Measurements from ENCODE around the gene ZNF438. TPM values are rescaled to one million over a fixed set of nuclear protein-coding genes. Genes with fewer than 3 reads are reported as not detected.

ZNF438 gene
- total and polyA plus RNA-seq, 2 of the 4 experiments (the other 2 are of a cell fraction), result 1.8 to 2.9 TPM

DNA sequence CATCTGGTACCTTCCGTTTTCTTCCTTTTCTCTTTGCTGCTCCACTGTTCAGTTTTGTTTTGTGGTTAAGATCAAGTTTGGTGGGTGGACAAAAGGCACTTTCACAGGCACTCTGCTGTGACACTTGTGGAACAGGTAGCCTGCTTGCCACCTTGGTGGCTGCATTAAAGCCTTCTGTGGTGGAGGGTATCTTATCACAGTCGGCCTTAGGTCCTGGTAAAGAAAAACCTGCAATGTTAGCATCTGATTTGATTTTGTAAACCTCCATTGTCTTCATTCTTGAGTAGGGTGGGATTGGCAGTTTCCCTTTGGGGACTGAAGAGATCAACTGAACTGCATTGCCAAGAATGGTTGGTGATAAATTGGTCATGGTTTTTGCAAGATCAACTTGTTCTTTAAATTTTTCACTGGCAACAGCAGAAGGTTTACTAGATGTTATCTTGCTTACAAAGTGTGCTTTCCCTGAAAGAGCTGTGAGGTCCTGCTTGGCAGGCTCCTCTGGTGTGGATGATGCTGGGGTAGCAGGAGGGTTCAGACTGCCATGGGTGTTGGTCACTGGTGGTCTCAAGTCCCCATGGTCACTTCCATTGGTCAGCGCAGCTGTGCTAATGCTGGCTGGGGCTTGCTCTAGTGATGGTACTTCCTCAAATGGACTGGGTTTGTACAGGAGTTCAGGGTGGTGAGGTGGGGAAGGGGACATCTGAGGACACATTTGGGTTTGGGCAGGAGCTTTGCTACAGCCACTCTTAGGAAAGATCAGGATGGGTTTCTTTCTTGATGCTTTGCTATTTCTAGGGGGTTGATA lies 182.2 kb downstream of the ZNF438 start:
- dilution Hi-C loops (cut with HindIII; ENCODE audit: low sequenced_read_pairs, unreplicated experiment), result no loop called here
- no peak overlapping the region for H2BK5ac ChIP-seq (ENCODE audit: low read depth, low read length, poor library complexity, severe bottlenecking)
- H3K4me2 ChIP-seq (ENCODE audit: low read depth, low read length), result no peak overlapping the region
- H2AK5ac ChIP-seq (ENCODE audit: low read depth, low read length), result no peak overlapping the region
- H3K9me1 ChIP-seq (ENCODE audit: insufficient read depth, low read length), result no peaks in the 10 kb centered on the region; the same call in none of the 2 replicates
- no peak overlapping the region for H2BK20ac ChIP-seq (ENCODE audit: low read depth, low read length)
- no peak overlapping the region for H2AK9ac ChIP-seq (replicated peaks; ENCODE audit: low read depth, low read length, poor library complexity)
- no peak overlapping the region for H3K4me3 ChIP-seq (ENCODE audit: insufficient read depth, low read depth, low read length)
- no TSS peak for BruUV-seq (replicated peaks)
- no peak overlapping the region for H4K8ac ChIP-seq (ENCODE audit: low read depth in 2 of 2, low read length in 2 of 2)
- DNase-seq (no peak), ATAC-seq (ENCODE audit: low read depth) (no peak)
- no peaks in the 10 kb centered on the region for H3K27me3 ChIP-seq (ENCODE audit: control insufficient read depth, insufficient read depth, low read length)
- no peak overlapping the region for H3K4ac ChIP-seq (ENCODE audit: low read depth, low read length)
- no CpG with 5 or more reads among the region's 3 CpGs for WGBS, 2 experiments (ENCODE audit: extremely low coverage in 2 of 2, insufficient read length in 1 of 2)
- no peaks in the 10 kb centered on the region for H3K36me3 ChIP-seq (ENCODE audit: control insufficient read depth, insufficient read depth, low read length)
- H4K5ac ChIP-seq (ENCODE audit: low read depth, low read length), result no peak overlapping the region
- H3K14ac ChIP-seq (replicated peaks; ENCODE audit: low read depth, low read length), result no peak overlapping the region
- H4K20me1 ChIP-seq (ENCODE audit: insufficient read depth, low read length), result no peaks in the 10 kb centered on the region
- no peaks in the 10 kb centered on the region for H3K9me3 ChIP-seq (ENCODE audit: control insufficient read depth, insufficient read depth, low read length)
- TF ChIP-seq, protein P1, sequence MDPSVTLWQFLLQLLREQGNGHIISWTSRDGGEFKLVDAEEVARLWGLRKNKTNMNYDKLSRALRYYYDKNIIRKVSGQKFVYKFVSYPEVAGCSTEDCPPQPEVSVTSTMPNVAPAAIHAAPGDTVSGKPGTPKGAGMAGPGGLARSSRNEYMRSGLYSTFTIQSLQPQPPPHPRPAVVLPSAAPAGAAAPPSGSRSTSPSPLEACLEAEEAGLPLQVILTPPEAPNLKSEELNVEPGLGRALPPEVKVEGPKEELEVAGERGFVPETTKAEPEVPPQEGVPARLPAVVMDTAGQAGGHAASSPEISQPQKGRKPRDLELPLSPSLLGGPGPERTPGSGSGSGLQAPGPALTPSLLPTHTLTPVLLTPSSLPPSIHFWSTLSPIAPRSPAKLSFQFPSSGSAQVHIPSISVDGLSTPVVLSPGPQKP (IDR thresholded peaks at IDR 0.05; ENCODE audit: borderline replicate concordance, low read depth, low read length), result no peak
- TF ChIP-seq RCOR1 (IDR thresholded peaks at IDR 0.05; ENCODE audit: insufficient replicate concordance, low read length) (no peak), POLR2A (IDR thresholded peaks at IDR 0.05; ENCODE audit: low read depth, low read length) (no peak)
- TF ChIP-seq, protein P2, sequence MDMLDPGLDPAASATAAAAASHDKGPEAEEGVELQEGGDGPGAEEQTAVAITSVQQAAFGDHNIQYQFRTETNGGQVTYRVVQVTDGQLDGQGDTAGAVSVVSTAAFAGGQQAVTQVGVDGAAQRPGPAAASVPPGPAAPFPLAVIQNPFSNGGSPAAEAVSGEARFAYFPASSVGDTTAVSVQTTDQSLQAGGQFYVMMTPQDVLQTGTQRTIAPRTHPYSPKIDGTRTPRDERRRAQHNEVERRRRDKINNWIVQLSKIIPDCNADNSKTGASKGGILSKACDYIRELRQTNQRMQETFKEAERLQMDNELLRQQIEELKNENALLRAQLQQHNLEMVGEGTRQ (IDR thresholded peaks at IDR 0.05; ENCODE audit: low read depth, low read length), result no peak
- TF ChIP-seq, protein P3, sequence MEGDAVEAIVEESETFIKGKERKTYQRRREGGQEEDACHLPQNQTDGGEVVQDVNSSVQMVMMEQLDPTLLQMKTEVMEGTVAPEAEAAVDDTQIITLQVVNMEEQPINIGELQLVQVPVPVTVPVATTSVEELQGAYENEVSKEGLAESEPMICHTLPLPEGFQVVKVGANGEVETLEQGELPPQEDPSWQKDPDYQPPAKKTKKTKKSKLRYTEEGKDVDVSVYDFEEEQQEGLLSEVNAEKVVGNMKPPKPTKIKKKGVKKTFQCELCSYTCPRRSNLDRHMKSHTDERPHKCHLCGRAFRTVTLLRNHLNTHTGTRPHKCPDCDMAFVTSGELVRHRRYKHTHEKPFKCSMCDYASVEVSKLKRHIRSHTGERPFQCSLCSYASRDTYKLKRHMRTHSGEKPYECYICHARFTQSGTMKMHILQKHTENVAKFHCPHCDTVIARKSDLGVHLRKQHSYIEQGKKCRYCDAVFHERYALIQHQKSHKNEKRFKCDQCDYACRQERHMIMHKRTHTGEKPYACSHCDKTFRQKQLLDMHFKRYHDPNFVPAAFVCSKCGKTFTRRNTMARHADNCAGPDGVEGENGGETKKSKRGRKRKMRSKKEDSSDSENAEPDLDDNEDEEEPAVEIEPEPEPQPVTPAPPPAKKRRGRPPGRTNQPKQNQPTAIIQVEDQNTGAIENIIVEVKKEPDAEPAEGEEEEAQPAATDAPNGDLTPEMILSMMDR (conservative IDR thresholded peaks at IDR 0.05; ENCODE audit: low read depth, low read length), result no peak
- no peak overlapping the region for H4K91ac ChIP-seq (ENCODE audit: insufficient read depth, low read depth, low read length)
- H2BK120ac ChIP-seq (ENCODE audit: low read depth, low read length), result no peak overlapping the region
- H2AFZ ChIP-seq (replicated peaks; ENCODE audit: low read length, poor library complexity), result no peak overlapping the region
- H3K18ac ChIP-seq (ENCODE audit: low read depth, low read length), result no peak overlapping the region
- H3K27ac ChIP-seq (ENCODE audit: insufficient read depth, low read length), result no peak overlapping the region
- no peaks in the 10 kb centered on the region for H3K4me1 ChIP-seq (ENCODE audit: control insufficient read depth, insufficient read depth, low read length)
- intact Hi-C loops (cut with micrococcal nuclease), result no loop called here
- H3K9ac ChIP-seq (ENCODE audit: low read depth, low read length), result no peak overlapping the region
- CTCF ChIA-PET, result no interaction called here
- H3K23ac ChIP-seq (ENCODE audit: low read depth, low read length), result no peak overlapping the region
- H3K79me1 ChIP-seq (ENCODE audit: low read depth in 1 of 2, low read length in 2 of 2), result no peaks in the 10 kb centered on the region
- no peak overlapping the region for H3K56ac ChIP-seq (ENCODE audit: extremely low read depth, insufficient read depth, low read length)
- POLR2A ChIA-PET (ENCODE audit: unreplicated experiment), result no interaction called here
- in situ Hi-C loops (cut with MboI; ENCODE audit: low sequenced_read_pairs), result no loop called here
- no peak overlapping the region for H2BK15ac ChIP-seq (ENCODE audit: low read depth, low read length)
